NCI-H2081 treated with DMSO at 0.1 percent for 48 hours (cell line): ENCODE data around the gene AOAH.
"Not testable (repeated sequence)": the region's sequence is repeated elsewhere in the genome, so short reads cannot be mapped to it uniquely, and the experiment has no call there.

Source experiments
- DNase-seq: peaks from one replicate; lab custom pipeline; 2025; lab: John Stamatoyannopoulos, UW

AOAH gene

GRCh38 chr7:36468370-36469101 lies 255.8 kb downstream of the AOAH start:
- DNase-seq, result no peak

GRCh38 chr7:36466001-36466400 lies 258.3 kb downstream of the AOAH start:
- not testable (repeated sequence) for DNase-seq

- no peak for DNase-seq
Measured at GRCh38 chr7:36464271-36464670, 260.0 kb downstream of the AOAH start.
